AG04450 (cell line): ENCODE results near the gene POU6F2. TPM values are rescaled to one million over a fixed set of nuclear protein-coding genes. Genes with fewer than 3 reads are reported as not detected.

Experiments used
- CTCF ChIA-PET: fragments of 300-600, 350-600 bp; formaldehyde crosslinking; extraction: SDS; loops from one replicate; lab custom pipeline; 2022; ENCODE audit warnings: antibody characterized with exemption, inconsistent platforms; lab: Charles Lee
- POLR2A ChIA-PET: fragments of 350-600 bp; formaldehyde crosslinking; extraction: SDS; loops from one replicate; lab custom pipeline; 2021; ENCODE audit warnings: antibody characterized with exemption, inconsistent platforms; lab: Yijun Ruan, JAX
- DNase-seq: peaks from one replicate; pipeline ENCODE4 v3.0.0-alpha.2; 2011; ENCODE audit warnings: low read depth, low spot score
- H3K27ac ChIP-seq: one replicate; pipeline ENCODE4 v1.5.1; 2012; ENCODE audit warnings: low read depth, low read length, control low read depth
- H3K27me3 ChIP-seq: one replicate; pipeline ENCODE4 v1.6.0; 2012; ENCODE audit warnings: low read length; ENCODE audit not compliant: control insufficient read depth, insufficient read depth
- H3K4me3 ChIP-seq: 2 replicates; pipeline ENCODE4 v1.5.1; 2011; ENCODE audit warnings: mild to moderate bottlenecking, low read depth, low read length, control low read depth
- H3K9me3 ChIP-seq: 2 replicates; pipeline ENCODE4 v1.5.1; 2012; ENCODE audit warnings: low read length; ENCODE audit not compliant: control insufficient read depth, insufficient read depth
- CTCF ChIP-seq: IDR thresholded peaks from 2 replicates; pipeline ENCODE4 v1.5.1; 2011; ENCODE audit warnings: low read depth, low read length, control low read depth, inconsistent platforms
- polyA plus RNA-seq: library from polyadenylated mRNA; depleted of rRNA; stranded (reverse); fragments of >200 nt; gene quantifications from 2 replicates; pipeline ENCODE4 v1.2.3, GENCODE V29; 2011

POU6F2 gene
- polyA plus RNA-seq, 1 experiment, result not detected

DNA sequence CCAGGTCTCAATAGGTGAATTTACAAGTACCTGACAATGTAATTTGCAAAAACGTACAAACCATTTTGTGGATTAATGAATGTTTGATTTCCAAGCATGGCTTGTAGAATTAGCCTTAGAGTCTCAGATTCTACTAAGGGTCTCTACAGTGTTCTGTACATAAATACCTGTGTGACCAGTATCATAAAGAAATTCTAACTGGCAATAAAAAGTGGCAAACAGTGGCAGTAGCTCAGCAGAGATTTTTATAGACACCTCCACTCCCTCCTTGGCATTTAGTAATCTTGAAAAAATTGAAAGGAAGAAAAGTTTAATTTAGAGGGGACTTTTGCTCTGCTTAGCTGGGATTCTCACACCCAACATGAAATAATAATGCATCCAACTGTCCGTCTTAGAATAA is 220.8 kb downstream of the POU6F2 start:
- ChIA-PET POLR2A (no interaction called here), CTCF (no interaction called here)
- Histone ChIP-seq H3K9me3 (no peaks in the 10 kb centered on the region), H3K27me3 (no peaks in the 10 kb centered on the region), H3K4me3 (no peak overlapping the region), H3K27ac (no peak overlapping the region)
- no peak for TF ChIP-seq CTCF
- DNase-seq, result no peak

DNA sequence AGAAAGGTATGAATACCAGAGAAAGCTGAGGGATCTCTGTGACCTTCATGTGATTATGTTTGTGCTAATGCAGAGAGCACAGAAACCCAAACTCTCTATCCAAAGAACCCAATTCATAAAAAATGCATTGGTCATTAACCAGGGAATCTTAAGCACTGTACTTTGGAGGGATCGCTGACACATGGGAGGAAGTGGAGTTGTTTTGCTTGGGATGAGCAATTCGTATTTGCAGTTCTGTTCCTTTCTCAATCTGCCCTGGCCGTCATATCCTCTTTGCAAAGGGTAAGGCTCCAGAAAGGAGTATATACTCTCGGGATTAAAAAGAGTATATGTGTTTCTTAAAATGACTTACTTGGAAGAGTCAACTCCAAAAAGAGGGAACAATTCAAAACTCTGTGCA is 221.3 kb downstream of the POU6F2 start:
- H3K27me3 ChIP-seq, result no peaks in the 10 kb centered on the region
- no peak overlapping the region for H3K27ac ChIP-seq
- ChIA-PET CTCF (no interaction called here), POLR2A (no interaction called here)
- no peaks in the 10 kb centered on the region for H3K9me3 ChIP-seq
- DNase-seq, result no peak
- no peak for TF ChIP-seq CTCF
- no peak overlapping the region for H3K4me3 ChIP-seq

DNA sequence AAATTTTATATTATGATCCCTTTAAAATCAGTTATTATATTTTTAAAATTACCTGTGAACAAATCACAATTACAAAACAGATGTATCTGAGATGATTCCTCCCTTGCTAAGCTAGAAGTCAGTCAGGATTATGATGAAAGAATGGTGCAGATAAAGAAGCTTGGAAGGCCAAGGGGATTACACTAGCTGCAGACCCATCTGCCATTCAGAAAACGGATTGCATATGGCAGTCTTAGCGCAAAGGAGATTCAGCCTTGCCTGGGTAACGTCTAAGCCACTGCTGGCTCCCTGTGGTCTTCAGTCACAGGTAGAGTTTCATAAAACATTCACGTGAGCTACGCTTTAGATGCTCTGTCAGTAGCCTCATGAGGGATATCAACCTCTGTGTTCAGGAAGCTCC is 222.2 kb downstream of the POU6F2 start:
- Histone ChIP-seq H3K27ac (no peak overlapping the region), H3K4me3 (no peak overlapping the region), H3K9me3 (no peaks in the 10 kb centered on the region), H3K27me3 (no peaks in the 10 kb centered on the region)
- ChIA-PET CTCF (no interaction called here), POLR2A (no interaction called here)
- TF ChIP-seq CTCF, result no peak
- DNase-seq, result no peak

- CTCF ChIA-PET, result no interaction called here
Observed at GRCh38 chr7:39202041-39202440, 224.3 kb downstream of the POU6F2 start.

DNA sequence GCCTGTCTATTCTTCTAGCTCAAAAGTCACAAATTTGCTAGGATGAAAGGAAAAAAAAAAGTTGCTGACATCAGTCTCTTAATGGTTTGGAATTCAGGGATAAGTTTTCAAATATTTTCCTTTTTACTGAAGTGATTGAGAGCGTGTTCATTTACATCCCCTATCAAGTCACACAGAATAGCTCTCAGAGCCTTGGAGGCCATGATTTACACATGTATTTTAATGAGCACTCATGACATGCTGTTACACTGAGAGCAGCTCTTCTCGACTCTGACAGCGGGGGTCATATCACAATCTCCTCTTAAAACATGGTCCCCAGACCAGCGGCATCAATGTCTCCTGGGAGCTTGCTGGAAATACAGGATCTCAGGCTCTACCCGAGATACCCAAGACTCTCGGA is 232.7 kb downstream of the POU6F2 start:
- TF ChIP-seq CTCF, result no peak
- ChIA-PET POLR2A (no interaction called here), CTCF (no interaction called here)
- Histone ChIP-seq H3K27ac (no peak overlapping the region), H3K9me3 (no peaks in the 10 kb centered on the region), H3K27me3 (no peaks in the 10 kb centered on the region), H3K4me3 (no peak overlapping the region)
- DNase-seq, result no peak

More at GRCh38 chr7:39202041-39202440, 224.3 kb downstream of the POU6F2 start:
- TF ChIP-seq CTCF, result no peak
- no peaks in the 10 kb centered on the region for H3K27me3 ChIP-seq
- H3K27ac ChIP-seq, result no peak overlapping the region
- POLR2A ChIA-PET, result no interaction called here
- no peaks in the 10 kb centered on the region for H3K9me3 ChIP-seq
- DNase-seq, result no peak
- no peak overlapping the region for H3K4me3 ChIP-seq
